Stromal cell of bone marrow (primary cell): ENCODE measurements around the gene CNTNAP1.
"Not testable (repeated sequence)": the region's sequence is repeated elsewhere in the genome, so short reads cannot be mapped to it uniquely, and the experiment has no call there.

Experiments used
- DNase-seq: peaks from one replicate; pipeline ENCODE4 v3.0.0-alpha.2; 2012; ENCODE audit warnings: low read depth

The CNTNAP1 gene

GRCh38 chr17:42740699-42741098 is 58.4 kb downstream of the CNTNAP1 start:
- DNase-seq, result no peak

GRCh38 chr17:42742916-42743315 is 60.6 kb downstream of the CNTNAP1 start:
- DNase-seq, result not testable (repeated sequence)

DNA sequence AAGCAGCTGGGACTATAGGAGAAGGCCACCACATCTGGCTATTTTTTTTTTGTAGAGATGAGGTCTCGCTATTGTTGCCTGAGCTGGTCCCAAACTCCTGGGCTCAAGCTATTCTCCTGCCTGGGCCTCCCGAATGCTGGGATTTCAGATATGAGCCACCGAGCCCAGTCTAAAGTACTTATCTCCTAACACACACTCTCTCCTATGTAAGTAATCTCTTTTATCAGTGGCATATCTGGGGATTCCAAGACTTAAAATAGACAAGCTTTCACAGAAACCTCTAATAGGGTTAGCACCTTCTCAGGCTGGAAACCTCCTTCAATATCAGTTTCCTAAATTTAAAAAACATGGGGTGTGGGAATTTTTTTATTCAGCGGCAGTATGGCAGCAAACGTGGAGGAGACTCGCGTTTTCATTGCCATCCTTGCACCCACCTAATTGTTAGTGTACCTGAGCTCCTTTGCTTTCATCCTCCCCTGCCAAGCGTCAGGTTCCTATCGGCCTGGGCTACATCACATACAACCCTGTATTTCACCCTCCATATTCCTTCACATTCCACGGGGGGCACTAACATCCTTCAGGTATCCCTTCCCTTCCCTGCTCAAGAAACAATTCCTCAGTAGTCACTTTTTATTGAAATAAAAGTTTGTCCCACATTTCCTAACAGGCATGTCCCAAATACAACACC is 61.4 kb downstream of the CNTNAP1 start:
- DNase-seq, result no peak

DNA sequence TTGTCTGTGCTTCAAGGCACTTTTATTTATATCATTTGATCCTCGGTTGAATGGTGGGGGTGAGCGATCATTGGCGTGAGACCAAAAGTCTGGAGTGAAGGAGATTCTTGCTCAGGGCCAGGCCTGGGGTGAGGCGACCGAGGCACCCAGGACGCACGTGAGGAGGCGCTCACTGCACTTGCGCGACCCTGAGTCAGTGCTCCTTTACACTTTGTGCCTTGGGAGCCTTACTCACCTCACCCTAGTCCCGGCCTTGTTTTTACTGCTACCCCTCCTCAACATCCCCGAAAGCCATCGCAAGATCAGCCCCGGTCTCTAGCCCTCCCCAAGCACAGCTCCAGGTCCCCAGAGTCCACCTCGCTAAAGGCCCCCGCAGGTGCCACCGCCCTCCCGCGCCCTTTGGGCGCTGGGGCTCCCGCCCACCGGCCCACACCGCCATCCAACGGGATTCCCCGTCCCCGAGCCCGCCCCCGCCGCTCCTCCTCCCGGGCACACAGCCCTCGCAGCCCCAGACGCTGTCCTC is 62.0 kb downstream of the CNTNAP1 start:
- DNase-seq, result peak; percentile 35

GRCh38 chr17:42744806-42745617 is 62.7 kb downstream of the CNTNAP1 start, which contains the start of gene EZH1:
Gene EZH1 (minus strand): TSS chr17:42745040. CDS start chr17:42728941, 16,099 bp downstream.
- peak; percentile 75 for DNase-seq

DNA sequence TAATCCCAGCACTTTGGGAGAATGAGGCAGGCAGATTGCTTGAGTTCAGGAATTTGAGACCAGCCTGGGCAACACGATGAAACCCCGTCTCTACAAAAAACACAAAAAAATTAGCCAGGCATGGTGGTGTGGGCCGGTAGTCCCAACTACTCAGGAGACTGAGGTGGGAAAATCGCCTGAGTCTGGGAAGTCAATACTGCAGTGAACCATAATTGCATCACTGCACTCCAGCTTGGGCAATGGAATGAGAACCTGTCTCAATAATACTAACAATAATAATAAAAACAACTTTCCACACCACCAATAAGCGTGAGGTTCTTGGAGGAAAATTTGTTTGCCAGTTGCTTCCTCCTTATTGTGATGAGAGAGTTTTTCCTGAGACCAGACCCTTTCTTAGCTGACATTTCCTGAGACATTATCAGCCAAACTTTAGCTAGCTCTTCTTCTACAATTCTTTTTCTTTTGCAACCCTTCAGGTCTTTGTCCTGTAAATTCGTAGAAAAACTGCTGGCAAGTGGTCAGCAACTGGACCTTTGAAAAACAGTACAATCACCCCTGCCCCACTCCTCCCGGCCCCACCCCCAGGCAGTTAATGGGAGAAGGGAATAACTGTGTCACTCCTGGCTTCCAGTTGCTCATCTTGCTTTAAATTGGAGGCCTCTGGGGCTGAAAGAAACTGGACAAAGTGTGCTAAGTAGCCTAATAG is 66.0 kb downstream of the CNTNAP1 start:
- no peak for DNase-seq

DNA sequence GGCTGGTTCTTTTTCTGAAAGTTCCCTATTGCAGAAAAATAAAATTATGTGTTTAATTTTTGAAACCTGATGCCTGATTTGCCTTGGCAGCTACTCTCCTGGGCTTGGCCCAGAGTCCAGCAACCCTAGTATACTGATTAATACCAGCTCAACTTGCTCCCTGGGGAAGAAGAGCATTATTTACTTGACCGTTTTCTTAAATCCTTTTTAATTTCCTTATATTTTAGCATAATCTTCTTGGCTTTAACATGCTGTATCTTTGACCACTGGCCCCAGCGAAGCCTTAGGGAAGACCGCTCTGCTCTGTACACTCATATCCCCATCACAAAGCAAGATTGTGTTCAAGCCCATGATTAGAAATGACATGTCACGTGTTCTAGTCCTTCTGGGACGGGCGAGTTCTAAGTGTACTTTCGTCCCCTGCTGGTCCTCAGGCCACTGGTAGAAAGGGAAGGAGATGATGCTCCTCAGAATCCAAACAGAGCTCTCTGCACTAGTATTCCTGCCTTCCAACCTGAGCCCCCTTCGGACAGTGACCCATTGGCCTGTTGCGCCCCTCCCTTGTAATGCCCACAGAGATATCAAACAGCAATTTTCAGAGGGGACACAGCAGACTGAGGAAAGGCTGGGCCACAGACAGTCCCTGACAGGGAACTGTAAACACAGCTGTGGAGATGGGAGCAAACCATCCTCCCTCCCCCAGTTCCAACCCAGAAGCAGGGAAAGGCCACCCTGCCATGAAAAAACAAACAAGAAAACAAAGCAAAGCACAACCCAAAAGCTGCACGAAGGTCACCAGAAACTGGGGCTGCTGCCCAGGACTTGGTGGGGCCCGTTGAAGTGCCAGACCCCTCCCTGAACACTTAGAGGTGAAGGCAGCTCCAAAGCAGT is 66.8 kb downstream of the CNTNAP1 start:
- peak; percentile 43 for DNase-seq
